GM23338 (cell line): ENCODE results near the gene BACE2. TPM values are rescaled to one million over a fixed set of nuclear protein-coding genes. Genes with fewer than 3 reads are reported as not detected.

Source experiments
- CREB1 ChIP-seq: fragments of 250-450 bp; sonication (Bioruptor Pico); IDR thresholded peaks from 2 replicates; pipeline ENCODE4 v1.5.0; 2020; ENCODE audit warnings: low read depth, mild to moderate bottlenecking, moderate library complexity
- ETS1 ChIP-seq: IDR thresholded peaks from 2 replicates; pipeline ENCODE4 v1.6.1; 2016; ENCODE audit warnings: antibody characterized with exemption
- EZH2 ChIP-seq: fragments of 200-600 bp; sonication (generic); IDR thresholded peaks from one replicate; pipeline ENCODE4 v1.8.0; 2017; ENCODE audit warnings: antibody characterized with exemption, mild to moderate bottlenecking, low read depth; ENCODE audit not compliant: unreplicated experiment
- EZH2phosphoT487 ChIP-seq: fragments of 200-600 bp; sonication (generic); IDR thresholded peaks from one replicate; pipeline ENCODE4 v1.8.1; 2018; ENCODE audit warnings: antibody characterized with exemption; ENCODE audit not compliant: unreplicated experiment
- JUNB ChIP-seq: IDR thresholded peaks from one replicate; pipeline ENCODE4 v1.6.1; 2016; ENCODE audit warnings: antibody characterized with exemption; ENCODE audit not compliant: unreplicated experiment
- NANOG ChIP-seq: IDR thresholded peaks from 2 replicates; pipeline ENCODE4 v1.6.1; 2016; ENCODE audit warnings: antibody characterized with exemption, borderline replicate concordance
- STAT1 ChIP-seq: IDR thresholded peaks from one replicate; pipeline ENCODE4 v1.6.1; 2016; ENCODE audit warnings: antibody characterized with exemption; ENCODE audit not compliant: unreplicated experiment
- ZNF114 ChIP-seq: fragments of 250-450 bp; sonication (Bioruptor Pico); IDR thresholded peaks from 2 replicates; pipeline ENCODE4 v1.5.0; 2020; ENCODE audit warnings: mild to moderate bottlenecking, moderate library complexity
- ZNF331 ChIP-seq: fragments of 250-450 bp; sonication (Bioruptor Pico); IDR thresholded peaks from 2 replicates; pipeline ENCODE4 v1.5.0; 2020; ENCODE audit warnings: low read depth, mild to moderate bottlenecking, moderate library complexity
- polyA plus RNA-seq: library from polyadenylated mRNA; unstranded; fragments of >200 nt; fragmentation: Nextera tagmentation; extraction: Ambion mirVana; gene quantifications from 2 replicates; pipeline ENCODE4 v1.2.1, GENCODE V29; 2016
- total RNA-seq: library from RNA; depleted of rRNA; stranded (reverse); fragments of >200 nt; shearing (Covaris generic); gene quantifications from 2 replicates; pipeline ENCODE4 v1.2.3, GENCODE V29; 2014
- TF ChIP-seq, protein P1 (sequence below): fragments of 250-450 bp; sonication (Bioruptor Pico); IDR thresholded peaks from 2 replicates; pipeline ENCODE4 v1.5.0; 2020; ENCODE audit warnings: mild to moderate bottlenecking, moderate library complexity

The BACE2 gene
- total and polyA plus RNA-seq, 2 experiments from 2014 or later = 3.5 to 6.8 TPM

DNA sequence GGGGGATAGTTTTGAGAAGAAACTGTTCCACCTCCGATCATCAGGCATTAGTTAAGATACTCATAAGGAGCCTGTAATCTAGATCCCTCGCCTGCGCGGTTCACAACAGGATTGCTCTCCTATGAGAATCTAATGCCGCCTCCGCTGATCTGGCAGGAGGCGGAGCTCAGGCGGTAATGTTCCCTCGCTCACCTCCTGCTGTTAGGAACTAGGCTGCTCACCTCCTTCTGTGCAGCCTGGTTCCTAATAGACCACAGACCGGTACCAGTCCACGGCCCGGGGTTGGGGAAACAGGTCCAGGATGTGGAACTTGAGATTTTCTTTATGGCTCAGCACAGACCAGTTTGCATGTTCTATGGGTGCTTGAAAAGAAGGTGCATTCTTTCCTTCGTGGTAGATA lies 121.5 kb downstream of the BACE2 start (continued):
- TF ChIP-seq, protein P1, sequence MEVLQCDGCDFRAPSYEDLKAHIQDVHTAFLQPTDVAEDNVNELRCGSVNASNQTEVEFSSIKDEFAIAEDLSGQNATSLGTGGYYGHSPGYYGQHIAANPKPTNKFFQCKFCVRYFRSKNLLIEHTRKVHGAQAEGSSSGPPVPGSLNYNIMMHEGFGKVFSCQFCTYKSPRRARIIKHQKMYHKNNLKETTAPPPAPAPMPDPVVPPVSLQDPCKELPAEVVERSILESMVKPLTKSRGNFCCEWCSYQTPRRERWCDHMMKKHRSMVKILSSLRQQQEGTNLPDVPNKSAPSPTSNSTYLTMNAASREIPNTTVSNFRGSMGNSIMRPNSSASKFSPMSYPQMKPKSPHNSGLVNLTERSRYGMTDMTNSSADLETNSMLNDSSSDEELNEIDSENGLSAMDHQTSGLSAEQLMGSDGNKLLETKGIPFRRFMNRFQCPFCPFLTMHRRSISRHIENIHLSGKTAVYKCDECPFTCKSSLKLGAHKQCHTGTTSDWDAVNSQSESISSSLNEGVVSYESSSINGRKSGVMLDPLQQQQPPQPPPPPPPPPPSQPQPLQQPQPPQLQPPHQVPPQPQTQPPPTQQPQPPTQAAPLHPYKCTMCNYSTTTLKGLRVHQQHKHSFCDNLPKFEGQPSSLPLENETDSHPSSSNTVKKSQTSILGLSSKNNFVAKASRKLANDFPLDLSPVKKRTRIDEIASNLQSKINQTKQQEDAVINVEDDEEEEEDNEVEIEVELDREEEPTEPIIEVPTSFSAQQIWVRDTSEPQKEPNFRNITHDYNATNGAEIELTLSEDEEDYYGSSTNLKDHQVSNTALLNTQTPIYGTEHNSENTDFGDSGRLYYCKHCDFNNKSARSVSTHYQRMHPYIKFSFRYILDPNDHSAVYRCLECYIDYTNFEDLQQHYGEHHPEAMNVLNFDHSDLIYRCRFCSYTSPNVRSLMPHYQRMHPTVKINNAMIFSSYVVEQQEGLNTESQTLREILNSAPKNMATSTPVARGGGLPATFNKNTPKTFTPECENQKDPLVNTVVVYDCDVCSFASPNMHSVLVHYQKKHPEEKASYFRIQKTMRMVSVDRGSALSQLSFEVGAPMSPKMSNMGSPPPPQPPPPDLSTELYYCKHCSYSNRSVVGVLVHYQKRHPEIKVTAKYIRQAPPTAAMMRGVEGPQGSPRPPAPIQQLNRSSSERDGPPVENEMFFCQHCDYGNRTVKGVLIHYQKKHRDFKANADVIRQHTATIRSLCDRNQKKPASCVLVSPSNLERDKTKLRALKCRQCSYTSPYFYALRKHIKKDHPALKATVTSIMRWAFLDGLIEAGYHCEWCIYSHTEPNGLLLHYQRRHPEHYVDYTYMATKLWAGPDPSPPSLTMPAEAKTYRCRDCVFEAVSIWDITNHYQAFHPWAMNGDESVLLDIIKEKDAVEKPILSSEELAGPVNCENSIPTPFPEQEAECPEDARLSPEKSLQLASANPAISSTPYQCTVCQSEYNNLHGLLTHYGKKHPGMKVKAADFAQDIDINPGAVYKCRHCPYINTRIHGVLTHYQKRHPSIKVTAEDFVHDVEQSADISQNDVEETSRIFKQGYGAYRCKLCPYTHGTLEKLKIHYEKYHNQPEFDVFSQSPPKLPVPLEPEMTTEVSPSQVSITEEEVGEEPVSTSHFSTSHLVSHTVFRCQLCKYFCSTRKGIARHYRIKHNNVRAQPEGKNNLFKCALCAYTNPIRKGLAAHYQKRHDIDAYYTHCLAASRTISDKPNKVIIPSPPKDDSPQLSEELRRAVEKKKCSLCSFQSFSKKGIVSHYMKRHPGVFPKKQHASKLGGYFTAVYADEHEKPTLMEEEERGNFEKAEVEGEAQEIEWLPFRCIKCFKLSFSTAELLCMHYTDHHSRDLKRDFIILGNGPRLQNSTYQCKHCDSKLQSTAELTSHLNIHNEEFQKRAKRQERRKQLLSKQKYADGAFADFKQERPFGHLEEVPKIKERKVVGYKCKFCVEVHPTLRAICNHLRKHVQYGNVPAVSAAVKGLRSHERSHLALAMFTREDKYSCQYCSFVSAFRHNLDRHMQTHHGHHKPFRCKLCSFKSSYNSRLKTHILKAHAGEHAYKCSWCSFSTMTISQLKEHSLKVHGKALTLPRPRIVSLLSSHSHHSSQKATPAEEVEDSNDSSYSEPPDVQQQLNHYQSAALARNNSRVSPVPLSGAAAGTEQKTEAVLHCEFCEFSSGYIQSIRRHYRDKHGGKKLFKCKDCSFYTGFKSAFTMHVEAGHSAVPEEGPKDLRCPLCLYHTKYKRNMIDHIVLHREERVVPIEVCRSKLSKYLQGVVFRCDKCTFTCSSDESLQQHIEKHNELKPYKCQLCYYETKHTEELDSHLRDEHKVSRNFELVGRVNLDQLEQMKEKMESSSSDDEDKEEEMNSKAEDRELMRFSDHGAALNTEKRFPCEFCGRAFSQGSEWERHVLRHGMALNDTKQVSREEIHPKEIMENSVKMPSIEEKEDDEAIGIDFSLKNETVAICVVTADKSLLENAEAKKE = no peak
- TF ChIP-seq CREB1 (CRISPR knock-in tag) = no peak
- TF ChIP-seq STAT1 = no peak
- no peak for TF ChIP-seq ZNF114 (CRISPR knock-in tag)
- TF ChIP-seq ETS1 = no peak
- TF ChIP-seq EZH2phosphoT487 = no peak
- TF ChIP-seq ZNF331 (CRISPR knock-in tag) = no peak
- TF ChIP-seq NANOG = no peak
- no peak for TF ChIP-seq EZH2
- no peak for TF ChIP-seq JUNB
